Keratinocyte (primary cell): ENCODE measurements around the gene DDA1. TPM values are rescaled to one million over a fixed set of nuclear protein-coding genes. Genes with fewer than 3 reads are reported as not detected.

Source experiments
- DNase-seq: peaks from one replicate; pipeline ENCODE4 v3.0.0-alpha.2; 2011; ENCODE audit warnings: low read depth, missing footprints, low spot score
- FAIRE-seq: peaks from 2 replicates; lab custom pipeline; 2011; peaks lifted over from hg19 to GRCh38; lab: Jason Lieb, UNC
- H2AFZ ChIP-seq: 2 replicates; pipeline ENCODE4 v1.6.0; 2012; ENCODE audit warnings: low read length, control low read depth, inconsistent platforms; ENCODE audit not compliant: control insufficient read depth
- H3K27ac ChIP-seq: 2 replicates; pipeline ENCODE4 v1.5.1; 2011; ENCODE audit warnings: low read length; ENCODE audit not compliant: control insufficient read depth, insufficient read depth
- H3K27me3 ChIP-seq: 3 replicates; pipeline ENCODE4 v1.6.0; 2011; ENCODE audit warnings: low read length; ENCODE audit not compliant: control insufficient read depth, insufficient read depth; ENCODE audit errors: extremely low read depth
- H3K36me3 ChIP-seq, 2 experiments: 2 replicates in 1 of 2; 3 replicates in 1 of 2; pipeline ENCODE4 v1.5.1; 2011; ENCODE audit warnings: low read length in 2 of 2, mild to moderate bottlenecking in 1 of 2; ENCODE audit not compliant: control insufficient read depth in 2 of 2, insufficient read depth in 2 of 2; ENCODE audit errors: extremely low read depth in 1 of 2
- H3K4me1 ChIP-seq: 3 replicates; pipeline ENCODE4 v1.5.1; 2011; ENCODE audit warnings: low read length; ENCODE audit not compliant: control insufficient read depth, insufficient read depth; ENCODE audit errors: extremely low read depth
- H3K4me2 ChIP-seq: 3 replicates; pipeline ENCODE4 v1.6.0; 2011; ENCODE audit warnings: low read depth, low read length; ENCODE audit not compliant: control insufficient read depth, insufficient read depth; ENCODE audit errors: extremely low read depth
- H3K4me3 ChIP-seq, 3 experiments: fragments of 200-600 bp in 1 of 3; sonication (generic) in 1 of 3; 2 replicates in 2 of 3; 3 replicates in 1 of 3; pipeline ENCODE4 v1.5.1; 2011 to 2016; ENCODE audit warnings: low read length in 3 of 3, mild to moderate bottlenecking in 3 of 3, control low read depth in 2 of 3, inconsistent platforms in 1 of 3, low read depth in 1 of 3, mixed read lengths in 1 of 3, mixed run types in 1 of 3, moderate library complexity in 1 of 3; ENCODE audit not compliant: control insufficient read depth in 2 of 3, insufficient read depth in 2 of 3; ENCODE audit errors: extremely low read depth in 1 of 3
- H3K79me2 ChIP-seq: 2 replicates; pipeline ENCODE4 v1.6.0; 2012; ENCODE audit warnings: low read length; ENCODE audit not compliant: control insufficient read depth, insufficient read depth
- H3K9ac ChIP-seq: 3 replicates; pipeline ENCODE4 v1.6.0; 2011; ENCODE audit warnings: low read length; ENCODE audit not compliant: control insufficient read depth, insufficient read depth; ENCODE audit errors: extremely low read depth
- H3K9me1 ChIP-seq: 3 replicates; pipeline ENCODE4 v1.6.0; 2011; ENCODE audit warnings: low read length; ENCODE audit not compliant: control insufficient read depth, insufficient read depth; ENCODE audit errors: extremely low read depth
- H3K9me3 ChIP-seq: 2 replicates; pipeline ENCODE4 v1.5.1; 2012; ENCODE audit warnings: low read depth, low read length; ENCODE audit not compliant: control insufficient read depth
- H4K20me1 ChIP-seq: 3 replicates; pipeline ENCODE4 v1.6.0; 2011; ENCODE audit warnings: low read length; ENCODE audit not compliant: control insufficient read depth, insufficient read depth; ENCODE audit errors: extremely low read depth
- EZH2 ChIP-seq: IDR thresholded peaks from one replicate; pipeline ENCODE4 v1.6.1; 2012; ENCODE audit warnings: inconsistent platforms, mild to moderate bottlenecking, low read length, moderate library complexity
- dilution Hi-C: fragments of 300-500 bp; cut with MboI; formaldehyde crosslinking; loops from one replicate; pipeline ENCODE4 v1.7.0; 2020; ENCODE audit warnings: low sequenced_read_pairs; ENCODE audit not compliant: extremely low pct_ligation_motif_present
- polyA plus RNA-seq, 5 experiments: library from polyadenylated mRNA; depleted of rRNA in 3 of 5; stranded (reverse) in 3 of 5; stranded (forward) in 1 of 5; unstranded in 1 of 5; fragments of >200 nt; gene quantifications; 1 replicate in 1 of 5; 2 replicates in 3 of 5; 3 replicates in 1 of 5; pipeline versions ENCODE4 v1.2.1 to v1.2.3, GENCODE V29; 2011 to 2012; ENCODE audit warnings: missing spikeins in 2 of 5, low read depth in 1 of 5, low replicate concordance in 1 of 5
- TF ChIP-seq, protein P1 (sequence below), 3 experiments: IDR thresholded peaks in 1 of 3; conservative IDR thresholded peaks in 1 of 3; optimal IDR thresholded peaks in 1 of 3; 2 replicates in 2 of 3; 3 replicates in 1 of 3; pipeline versions ENCODE3 to v1.5.1; 2011; ENCODE audit warnings: low read length in 3 of 3, mild to moderate bottlenecking in 3 of 3, moderate library complexity in 2 of 3, control low read depth in 1 of 3, inconsistent platforms in 1 of 3; ENCODE audit not compliant: insufficient read depth in 2 of 3; ENCODE audit errors: extremely low read depth in 1 of 3

Gene DDA1
- polyA plus RNA-seq, 1 donor (not counting 4 experiments of a cell fraction or from before 2014, with no cell fraction given), result 59.4 TPM

DNA sequence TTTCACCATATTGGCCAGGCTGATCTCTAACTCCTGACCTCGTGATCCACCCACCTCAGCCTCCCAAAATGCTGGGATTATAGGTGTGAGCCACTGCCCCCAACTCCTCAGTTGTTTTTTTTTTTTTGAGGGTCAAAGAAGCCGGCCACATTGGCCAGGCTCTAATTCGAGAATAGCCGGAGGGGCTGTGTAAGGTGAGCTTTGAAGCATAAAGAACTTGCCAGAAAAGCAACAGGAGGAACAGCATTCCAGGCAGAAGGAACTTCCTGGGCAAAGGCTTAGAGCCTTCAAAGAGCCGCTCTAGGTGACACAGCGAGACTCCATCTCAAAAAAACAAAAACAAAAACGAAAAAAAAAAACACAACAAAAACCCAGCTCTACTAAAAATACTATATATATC lies 43.3 kb upstream of the DDA1 start:
- no peak for FAIRE-seq

DNA sequence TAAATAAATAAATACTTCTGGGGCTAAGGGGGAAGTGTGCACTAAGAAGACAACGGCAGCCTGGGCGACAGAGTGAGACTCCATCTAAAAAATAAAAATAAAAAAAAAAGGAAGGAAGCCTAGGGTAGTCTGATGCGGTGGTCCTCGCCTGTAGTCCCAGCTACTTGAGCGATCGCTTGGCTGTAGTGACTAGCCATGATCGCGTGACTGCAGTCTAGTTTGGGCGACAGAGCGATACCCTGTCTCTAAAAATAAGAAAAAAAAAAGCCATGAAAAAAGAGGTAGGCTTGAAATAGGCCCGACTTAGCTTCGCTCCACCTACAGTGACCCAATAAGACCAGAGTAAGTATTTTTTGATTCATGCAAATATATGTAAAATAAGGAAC lies 42.8 kb upstream of the DDA1 start:
- H3K27me3 ChIP-seq, result no peaks in the 10 kb centered on the region
- peaks cover 10% of the 10 kb centered on the region for H3K79me2 ChIP-seq
- H3K4me1 ChIP-seq, result peaks cover 8% of the 10 kb centered on the region
- no peaks in the 10 kb centered on the region for H4K20me1 ChIP-seq
- H2AFZ ChIP-seq, result peak overlapping the region; percentile 40
- DNase-seq (no peak), FAIRE-seq (no peak)
- no peak overlapping the region for H3K4me3 ChIP-seq
- no peak overlapping the region for H3K9ac ChIP-seq
- no peak overlapping the region for H3K27ac ChIP-seq
- H3K9me1 ChIP-seq, result no peaks in the 10 kb centered on the region
- H3K36me3 ChIP-seq, result peaks cover 7% of the 10 kb centered on the region in 2 experiments
- TF ChIP-seq, protein P1, sequence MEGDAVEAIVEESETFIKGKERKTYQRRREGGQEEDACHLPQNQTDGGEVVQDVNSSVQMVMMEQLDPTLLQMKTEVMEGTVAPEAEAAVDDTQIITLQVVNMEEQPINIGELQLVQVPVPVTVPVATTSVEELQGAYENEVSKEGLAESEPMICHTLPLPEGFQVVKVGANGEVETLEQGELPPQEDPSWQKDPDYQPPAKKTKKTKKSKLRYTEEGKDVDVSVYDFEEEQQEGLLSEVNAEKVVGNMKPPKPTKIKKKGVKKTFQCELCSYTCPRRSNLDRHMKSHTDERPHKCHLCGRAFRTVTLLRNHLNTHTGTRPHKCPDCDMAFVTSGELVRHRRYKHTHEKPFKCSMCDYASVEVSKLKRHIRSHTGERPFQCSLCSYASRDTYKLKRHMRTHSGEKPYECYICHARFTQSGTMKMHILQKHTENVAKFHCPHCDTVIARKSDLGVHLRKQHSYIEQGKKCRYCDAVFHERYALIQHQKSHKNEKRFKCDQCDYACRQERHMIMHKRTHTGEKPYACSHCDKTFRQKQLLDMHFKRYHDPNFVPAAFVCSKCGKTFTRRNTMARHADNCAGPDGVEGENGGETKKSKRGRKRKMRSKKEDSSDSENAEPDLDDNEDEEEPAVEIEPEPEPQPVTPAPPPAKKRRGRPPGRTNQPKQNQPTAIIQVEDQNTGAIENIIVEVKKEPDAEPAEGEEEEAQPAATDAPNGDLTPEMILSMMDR (optimal IDR thresholded peaks at IDR 0.05 in 1 of 3, IDR thresholded peaks at IDR 0.05 in 1 of 3, conservative IDR thresholded peaks at IDR 0.05 in 1 of 3; ENCODE audit: extremely low read depth in 1 of 3, insufficient read depth in 2 of 3, low read length in 3 of 3), result no peak
- no peak for TF ChIP-seq EZH2
- dilution Hi-C loops, result no loop called here
- H3K4me2 ChIP-seq, result peak overlapping the region; percentile 27
- no peaks in the 10 kb centered on the region for H3K9me3 ChIP-seq

More for the DNA sequence above, 43.3 kb upstream of the DDA1 start:
- peaks cover 10% of the 10 kb centered on the region for H3K79me2 ChIP-seq
- no peak overlapping the region for H3K9ac ChIP-seq
- peaks cover 2 to 3% of the 10 kb centered on the region in 2 experiments for H3K36me3 ChIP-seq
- H3K4me3 ChIP-seq, result no peak overlapping the region
- H3K4me1 ChIP-seq, result peaks cover 8% of the 10 kb centered on the region
- H3K27me3 ChIP-seq, result no peaks in the 10 kb centered on the region
- DNase-seq, result no peak
- H3K4me2 ChIP-seq, result no peak overlapping the region
- H4K20me1 ChIP-seq, result no peaks in the 10 kb centered on the region
- TF ChIP-seq, protein P1 (optimal IDR thresholded peaks at IDR 0.05 in 1 of 3, IDR thresholded peaks at IDR 0.05 in 1 of 3, conservative IDR thresholded peaks at IDR 0.05 in 1 of 3; ENCODE audit: extremely low read depth in 1 of 3, insufficient read depth in 2 of 3, low read length in 3 of 3), result no peak
- TF ChIP-seq EZH2, result no peak
- no peak overlapping the region for H2AFZ ChIP-seq
- no peaks in the 10 kb centered on the region for H3K9me1 ChIP-seq
- H3K27ac ChIP-seq, result no peak overlapping the region
- dilution Hi-C loops, result no loop called here
- no peaks in the 10 kb centered on the region for H3K9me3 ChIP-seq
